ENCODE measurements around the gene MT1G. TPM values are rescaled to one million over a fixed set of nuclear protein-coding genes. Genes with fewer than 3 reads are reported as not detected.

Gene MT1G
- total RNA-seq, 1 experiment from 2014 or later: 2.2 TPM

DNA sequence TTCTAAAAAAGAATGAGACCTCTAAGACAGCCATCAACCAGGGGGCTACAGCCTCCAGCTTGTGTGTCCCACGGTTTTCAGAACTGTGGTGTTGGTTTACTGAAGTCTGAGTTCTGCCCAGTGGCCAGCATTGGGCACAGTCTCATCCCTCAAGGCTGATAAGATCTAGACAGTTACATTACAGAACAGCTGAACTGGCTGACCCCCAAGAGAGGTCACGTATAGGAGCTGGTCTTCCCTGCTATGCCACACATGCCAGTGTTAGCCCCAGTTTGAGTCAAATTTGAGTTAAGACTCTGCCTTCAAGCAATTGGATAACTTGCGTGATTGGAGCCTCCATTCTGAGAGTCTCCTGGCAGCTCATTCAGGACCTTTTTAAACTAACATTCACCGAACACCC lies 47.3 kb upstream of the MT1G start:
- BruUV-seq (replicated peaks): no TSS peak
- no peaks in the 10 kb centered on the region for H3K9me3 ChIP-seq (ENCODE audit: control insufficient read depth, insufficient read depth, low read depth, low read length)
- in situ Hi-C loops (cut with HindIII; ENCODE audit: low pct_unique_long_range_greater_than_20kb, low sequenced_read_pairs) (no loop called here), intact Hi-C loops (cut with micrococcal nuclease; ENCODE audit: unreplicated experiment) (no loop called here)
- ATAC-seq: no peak
- no peak for DNase-seq (ENCODE audit: low read depth, low spot score)
- H3K27ac ChIP-seq (ENCODE audit: low read length): no peak overlapping the region
- TF ChIP-seq, protein P1, sequence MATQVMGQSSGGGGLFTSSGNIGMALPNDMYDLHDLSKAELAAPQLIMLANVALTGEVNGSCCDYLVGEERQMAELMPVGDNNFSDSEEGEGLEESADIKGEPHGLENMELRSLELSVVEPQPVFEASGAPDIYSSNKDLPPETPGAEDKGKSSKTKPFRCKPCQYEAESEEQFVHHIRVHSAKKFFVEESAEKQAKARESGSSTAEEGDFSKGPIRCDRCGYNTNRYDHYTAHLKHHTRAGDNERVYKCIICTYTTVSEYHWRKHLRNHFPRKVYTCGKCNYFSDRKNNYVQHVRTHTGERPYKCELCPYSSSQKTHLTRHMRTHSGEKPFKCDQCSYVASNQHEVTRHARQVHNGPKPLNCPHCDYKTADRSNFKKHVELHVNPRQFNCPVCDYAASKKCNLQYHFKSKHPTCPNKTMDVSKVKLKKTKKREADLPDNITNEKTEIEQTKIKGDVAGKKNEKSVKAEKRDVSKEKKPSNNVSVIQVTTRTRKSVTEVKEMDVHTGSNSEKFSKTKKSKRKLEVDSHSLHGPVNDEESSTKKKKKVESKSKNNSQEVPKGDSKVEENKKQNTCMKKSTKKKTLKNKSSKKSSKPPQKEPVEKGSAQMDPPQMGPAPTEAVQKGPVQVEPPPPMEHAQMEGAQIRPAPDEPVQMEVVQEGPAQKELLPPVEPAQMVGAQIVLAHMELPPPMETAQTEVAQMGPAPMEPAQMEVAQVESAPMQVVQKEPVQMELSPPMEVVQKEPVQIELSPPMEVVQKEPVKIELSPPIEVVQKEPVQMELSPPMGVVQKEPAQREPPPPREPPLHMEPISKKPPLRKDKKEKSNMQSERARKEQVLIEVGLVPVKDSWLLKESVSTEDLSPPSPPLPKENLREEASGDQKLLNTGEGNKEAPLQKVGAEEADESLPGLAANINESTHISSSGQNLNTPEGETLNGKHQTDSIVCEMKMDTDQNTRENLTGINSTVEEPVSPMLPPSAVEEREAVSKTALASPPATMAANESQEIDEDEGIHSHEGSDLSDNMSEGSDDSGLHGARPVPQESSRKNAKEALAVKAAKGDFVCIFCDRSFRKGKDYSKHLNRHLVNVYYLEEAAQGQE (IDR thresholded peaks at IDR 0.05; ENCODE audit: insufficient read depth in 1 of 2, low read depth in 2 of 2, low read length in 1 of 2): no peak
- TF ChIP-seq TCF7L2 (IDR thresholded peaks at IDR 0.05; ENCODE audit: low read depth, low read length) (no peak), SIN3A (IDR thresholded peaks at IDR 0.05; ENCODE audit: borderline replicate concordance, insufficient read depth, low read depth, low read length) (no peak), CTCF (IDR thresholded peaks at IDR 0.05) (no peak), POLR2AphosphoS5 (IDR thresholded peaks at IDR 0.05; ENCODE audit: low read depth, low read length) (no peak)
- H3K27me3 ChIP-seq (ENCODE audit: control insufficient read depth, insufficient read depth, low read length): no peaks in the 10 kb centered on the region
- CTCF ChIA-PET: no interaction called here
- no peak overlapping the region for H3K4me3 ChIP-seq (ENCODE audit: low read depth in 2 of 2, low read length in 2 of 2)
- no peaks in the 10 kb centered on the region for H3K36me3 ChIP-seq (ENCODE audit: control insufficient read depth, insufficient read depth, low read length)
- 0 out of 2 replicates have a peak, but pooled peaks cover 5% of the 10 kb centered on the region for H3K4me1 ChIP-seq (ENCODE audit: control insufficient read depth, insufficient read depth, low read length)
- POLR2A ChIA-PET: interaction anchor here (0.7 kb wide), 1 partner anchor 1536 kb away, joined by 8 read pairs; no protein-coding TSS in a partner anchor

- Histone ChIP-seq H3K9me3 (ENCODE audit: control insufficient read depth, insufficient read depth, low read depth, low read length) (no peaks in the 10 kb centered on the region), H3K27ac (ENCODE audit: low read length) (no peak overlapping the region), H3K4me1 (ENCODE audit: control insufficient read depth, insufficient read depth, low read length) (0 out of 2 replicates have a peak, but pooled peaks cover 7% of the 10 kb centered on the region), H3K4me3 (ENCODE audit: low read depth in 2 of 2, low read length in 2 of 2) (no peak overlapping the region), H3K36me3 (ENCODE audit: control insufficient read depth, insufficient read depth, low read length) (no peaks in the 10 kb centered on the region), H3K27me3 (ENCODE audit: control insufficient read depth, insufficient read depth, low read length) (no peaks in the 10 kb centered on the region)
- intact Hi-C loops (cut with micrococcal nuclease; ENCODE audit: unreplicated experiment): no loop called here
- CTCF ChIA-PET: interaction anchor here (0.7 kb wide), 1 partner anchor 113 kb away, joined by 12 read pairs; no protein-coding TSS in a partner anchor
- ATAC-seq: no peak
- in situ Hi-C loops (cut with HindIII; ENCODE audit: low pct_unique_long_range_greater_than_20kb, low sequenced_read_pairs): no loop called here
- BruUV-seq (replicated peaks): no TSS peak
- no peak for DNase-seq (ENCODE audit: low read depth, low spot score)
- POLR2A ChIA-PET: no interaction called here
- TF ChIP-seq, protein P1 (IDR thresholded peaks at IDR 0.05; ENCODE audit: insufficient read depth in 1 of 2, low read depth in 2 of 2, low read length in 1 of 2): no peak
- TF ChIP-seq POLR2AphosphoS5 (IDR thresholded peaks at IDR 0.05; ENCODE audit: low read depth, low read length): no peak
- TF ChIP-seq TCF7L2 (IDR thresholded peaks at IDR 0.05; ENCODE audit: low read depth, low read length): no peak
- TF ChIP-seq CTCF (IDR thresholded peaks at IDR 0.05): no peak
- no peak for TF ChIP-seq SIN3A (IDR thresholded peaks at IDR 0.05; ENCODE audit: borderline replicate concordance, insufficient read depth, low read depth, low read length)
Measured at GRCh38 chr16:56713794-56714193, 45.9 kb upstream of the MT1G start.

Data from Panc1 (cell line).